SK-N-SH (cell line): ENCODE results near the gene PELI1. TPM values are rescaled to one million over a fixed set of nuclear protein-coding genes. Genes with fewer than 3 reads are reported as not detected.
"Not testable (repeated sequence)": the region's sequence is repeated elsewhere in the genome, so short reads cannot be mapped to it uniquely, and the experiment has no call there.

Experiments used
- CTCF ChIA-PET: fragments of 300-600, 350-600 bp; formaldehyde crosslinking; extraction: SDS; loops from one replicate; lab custom pipeline; 2021; lab: Yijun Ruan, JAX
- POLR2A ChIA-PET: fragments of 350-600 bp; sonication (Branson Sonifier 250); formaldehyde crosslinking; extraction: SDS; loops from one replicate; lab custom pipeline; 2020; ENCODE audit warnings: antibody characterized with exemption, inconsistent platforms; lab: Yijun Ruan, JAX
- DNase-seq: peaks from one replicate; pipeline ENCODE4 v3.0.0; 2012
- H2AFZ ChIP-seq: fragments of 200-600 bp; sonication (generic); 2 replicates; pipeline ENCODE4 v1.8.1; 2016; ENCODE audit warnings: antibody characterized with exemption, mild to moderate bottlenecking, low read depth
- H3F3A ChIP-seq: fragments of 200-600 bp; sonication (generic); replicated peaks from 2 replicates; pipeline ENCODE3; 2016; ENCODE audit warnings: antibody characterized with exemption, mild to moderate bottlenecking; ENCODE audit not compliant: insufficient read depth
- H3K27ac ChIP-seq, 2 experiments: fragments of 200-500 bp in 1 of 2; fragments of 200-600 bp in 1 of 2; sonication (Bioruptor generic) in 1 of 2; sonication (generic), shearing (Covaris generic) in 1 of 2; 2 replicates each; pipeline versions ENCODE4 v1.5.1 to v1.6.1; 2014 to 2016; ENCODE audit warnings: low read depth in 2 of 2, inconsistent platforms in 1 of 2, low read length in 1 of 2, mild to moderate bottlenecking in 1 of 2, mixed read lengths in 1 of 2
- H3K27me3 ChIP-seq: fragments of 200-600 bp; sonication (generic), shearing (Covaris generic); 2 replicates; pipeline ENCODE4 v1.6.1; 2016; ENCODE audit warnings: mixed run types; ENCODE audit not compliant: insufficient read depth
- H3K36me3 ChIP-seq, 2 experiments: fragments of 200-500 bp in 1 of 2; fragments of 200-600 bp in 1 of 2; sonication (Bioruptor generic) in 1 of 2; sonication (generic) in 1 of 2; replicated peaks in 1 of 2; 2 replicates each; pipeline versions ENCODE3 to v1.5.1; 2014 to 2016; ENCODE audit warnings: low read length in 1 of 2, mild to moderate bottlenecking in 1 of 2; ENCODE audit not compliant: insufficient read depth in 2 of 2, control insufficient read depth in 1 of 2
- H3K4me1 ChIP-seq, 2 experiments: fragments of 200-500 bp in 1 of 2; fragments of 200-600 bp in 1 of 2; sonication (Bioruptor generic) in 1 of 2; sonication (generic), shearing (Covaris generic) in 1 of 2; 2 replicates each; pipeline versions ENCODE4 v1.5.1 to v1.6.1; 2014 to 2016; ENCODE audit warnings: low read depth in 1 of 2, low read length in 1 of 2, mixed run types in 1 of 2; ENCODE audit not compliant: insufficient read depth in 2 of 2, control insufficient read depth in 1 of 2
- H3K4me2 ChIP-seq: fragments of 200-600 bp; sonication (generic), shearing (Covaris generic); 2 replicates; pipeline ENCODE4 v1.6.1; 2017; ENCODE audit warnings: mixed run types
- H3K4me3 ChIP-seq, 2 experiments: fragments of 200-500 bp in 1 of 2; fragments of 200-600 bp in 1 of 2; sonication (Bioruptor generic) in 1 of 2; sonication (generic), shearing (Covaris generic) in 1 of 2; 2 replicates each; pipeline versions ENCODE4 v1.5.1 to v1.8.1; 2014 to 2016; ENCODE audit warnings: low read depth in 2 of 2, inconsistent platforms in 1 of 2, low read length in 1 of 2, mild to moderate bottlenecking in 1 of 2, mixed read lengths in 1 of 2, moderate library complexity in 1 of 2
- H3K79me2 ChIP-seq: fragments of 200-600 bp; sonication (generic); 2 replicates; pipeline ENCODE4 v1.8.1; 2017; ENCODE audit warnings: mild to moderate bottlenecking; ENCODE audit not compliant: insufficient read depth
- H3K9ac ChIP-seq: fragments of 200-600 bp; sonication (generic); 2 replicates; pipeline ENCODE4 v1.6.1; 2017; ENCODE audit warnings: mixed run types
- H3K9me2 ChIP-seq: fragments of 200-600 bp; sonication (generic); 2 replicates; pipeline ENCODE4 v1.6.1; 2017; ENCODE audit warnings: mixed run types
- H3K9me3 ChIP-seq: fragments of 200-600 bp; sonication (generic); 2 replicates; pipeline ENCODE4 v1.6.1; 2017; ENCODE audit warnings: mixed run types, mild to moderate bottlenecking, moderate library complexity
- H4K20me1 ChIP-seq: fragments of 200-600 bp; sonication (generic); 2 replicates; pipeline ENCODE4 v1.6.1; 2017; ENCODE audit warnings: mild to moderate bottlenecking, mixed run types; ENCODE audit not compliant: insufficient read depth
- CHD2 ChIP-seq: fragments of 150-350 bp; IDR thresholded peaks from 2 replicates; pipeline ENCODE4 v1.6.1; 2018; ENCODE audit warnings: low read length; ENCODE audit not compliant: partially characterized antibody
- ELF1 ChIP-seq: IDR thresholded peaks from 2 replicates; pipeline ENCODE4 v1.4.0; 2012
- EZH2phosphoT487 ChIP-seq: fragments of 200-600 bp; sonication (generic); IDR thresholded peaks from 2 replicates; pipeline ENCODE4 v1.6.1; 2017; ENCODE audit warnings: low read depth, mixed run types, mild to moderate bottlenecking, antibody characterized with exemption, moderate library complexity, borderline replicate concordance
- FOXJ3 ChIP-seq: sonication (generic); formaldehyde crosslinking; IDR thresholded peaks from 2 replicates; pipeline ENCODE4 v1.5.1; 2020; ENCODE audit warnings: mild to moderate bottlenecking, missing genetic modification reagents
- IRF3 ChIP-seq: fragments of 150-350 bp; IDR thresholded peaks from 2 replicates; pipeline ENCODE4 v1.6.1; 2016; ENCODE audit warnings: mild to moderate bottlenecking, low read depth, low read length
- MEF2A ChIP-seq: IDR thresholded peaks from 2 replicates; pipeline ENCODE4 v1.4.0; 2012; ENCODE audit warnings: low read depth, borderline replicate concordance
- RAD21 ChIP-seq: IDR thresholded peaks from 2 replicates; pipeline ENCODE4 v1.6.1; 2012; ENCODE audit warnings: mild to moderate bottlenecking, low read length
- RFX5 ChIP-seq: IDR thresholded peaks from 2 replicates; pipeline ENCODE4 v1.6.1; 2012; ENCODE audit warnings: mild to moderate bottlenecking, improper control_type of control experiment, low read length
- SIN3A ChIP-seq: IDR thresholded peaks from 2 replicates; pipeline ENCODE4 v1.6.1; 2012; ENCODE audit warnings: low read depth, mild to moderate bottlenecking, low read length, moderate library complexity, borderline replicate concordance
- TAF1 ChIP-seq: IDR thresholded peaks from 2 replicates; pipeline ENCODE4 v1.6.1; 2012; ENCODE audit warnings: low read depth, mild to moderate bottlenecking, low read length, moderate library complexity, borderline replicate concordance
- USF2 ChIP-seq: fragments of 150-350 bp; IDR thresholded peaks from 2 replicates; pipeline ENCODE4 v1.6.1; 2017; ENCODE audit warnings: antibody characterized with exemption, low read length, low read depth, borderline replicate concordance
- ZBTB33 ChIP-seq: IDR thresholded peaks from 2 replicates; pipeline ENCODE4 v1.4.0; 2012; ENCODE audit warnings: low read depth, borderline replicate concordance
- WGBS: methylation state at CpG from one replicate; pipeline ENCODE4 v1.1.6; 2017; ENCODE audit warnings: low lambda C conversion rate; 5-methylcytosine and 5-hydroxymethylcytosine counted together
- polyA plus RNA-seq, 3 experiments: library from polyadenylated mRNA; depleted of rRNA; stranded (reverse); fragments of >200 nt; gene quantifications; 2 replicates each; pipeline ENCODE4 v1.2.3, GENCODE V29; 2012

PELI1 gene
- polyA plus RNA-seq, 1 of the 3 experiments (the other 2 are of a cell fraction), result 4.2 TPM

- TF ChIP-seq IRF3 (no peak), FOXJ3 (CRISPR knock-in tag) (no peak), ZBTB33 (no peak), RFX5 (no peak), SIN3A (no peak), EZH2phosphoT487 (no peak), MEF2A (no peak), ELF1 (no peak), TAF1 (no peak), USF2 (no peak), RAD21 (no peak), CHD2 (no peak)
- TF ChIP-seq, all 33 proteins: peak for 9
Measured at GRCh38 chr2:64101141-64101591, 43.1 kb downstream of the PELI1 start (continued).

- H3K9ac ChIP-seq, H3K79me2 ChIP-seq, H3K4me3 ChIP-seq, POLR2A ChIA-PET, CTCF ChIA-PET, H3K27me3 ChIP-seq, H3K9me3 ChIP-seq, DNase-seq, H3K9me2 ChIP-seq, H2AFZ ChIP-seq, H4K20me1 ChIP-seq: not testable (repeated sequence)
- Histone ChIP-seq H3K4me2 (peak overlapping the region; percentile 41), H3F3A (peaks cover 20% of the 10 kb centered on the region), H3K36me3 (peaks cover 36 to 43% of the 10 kb centered on the region in 2 experiments), H3K27ac (peak overlapping the region in 1 of 2 experiments; percentile 76; a peak in 2 of 4 replicates), H3K4me1 (peaks cover 4 to 21% of the 10 kb centered on the region in 2 experiments; a peak in 3 of 4 replicates)
- 92% methylated on average over 8 of the region's 8 CpGs for WGBS
Measured at GRCh38 chr2:64100584-64100983, 43.6 kb downstream of the PELI1 start.
